ENCODE measurements around the gene ALDH4A1.
"Not testable (repeated sequence)": the region's sequence is repeated elsewhere in the genome, so short reads cannot be mapped to it uniquely, and the experiment has no call there.

DNA sequence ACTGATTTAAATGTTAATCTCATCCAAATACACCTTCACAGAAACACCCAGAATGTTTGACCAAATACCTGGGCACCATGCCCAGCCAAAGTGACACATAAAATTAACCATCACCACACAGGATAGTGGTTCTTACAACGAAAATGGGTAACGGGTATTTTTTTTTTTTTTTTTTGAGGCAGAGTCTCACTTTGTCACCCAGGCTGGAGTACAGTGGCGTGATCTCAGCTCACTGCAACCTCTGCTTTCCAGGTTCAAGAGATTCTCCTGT is 31.8 kb downstream of the ALDH4A1 start:
- not testable (repeated sequence) for TF ChIP-seq POLR2A (IDR thresholded peaks at IDR 0.05; ENCODE audit: low read depth, low read length); TAF1 (IDR thresholded peaks at IDR 0.05; ENCODE audit: borderline replicate concordance, low read depth, low read length)
